MM.1S (cell line): ENCODE results near the gene MS4A4A.

ENCODE experiments used
- DNase-seq: peaks from one replicate; pipeline ENCODE4 v3.0.0-alpha.2; 2015
- H2AFZ ChIP-seq: fragments of 300-600 bp; sonication (generic); 2 replicates; pipeline ENCODE4 v1.6.0; 2016; ENCODE audit warnings: antibody characterized with exemption, low read length
- H3F3A ChIP-seq: fragments of 300-600 bp; sonication (generic); 2 replicates; pipeline ENCODE4 v1.6.1; 2016; ENCODE audit warnings: mild to moderate bottlenecking, antibody characterized with exemption, low read length, moderate library complexity, mixed read lengths; ENCODE audit not compliant: insufficient read depth
- H3K27ac ChIP-seq: fragments of 300-600 bp; sonication (generic); 2 replicates; pipeline ENCODE4 v1.5.1; 2016; ENCODE audit warnings: mild to moderate bottlenecking, low read length
- H3K27me3 ChIP-seq: fragments of 300-600 bp; sonication (generic); replicated peaks from 2 replicates; pipeline ENCODE4 v1.6.0; 2016; ENCODE audit warnings: low read length; ENCODE audit not compliant: insufficient read depth
- H3K36me3 ChIP-seq: fragments of 300-600 bp; sonication (generic); replicated peaks from 2 replicates; pipeline ENCODE4 v1.6.1; 2016; ENCODE audit warnings: mild to moderate bottlenecking, low read length, mixed read lengths; ENCODE audit not compliant: insufficient read depth
- H3K4me1 ChIP-seq: fragments of 300-600 bp; sonication (generic); 2 replicates; pipeline ENCODE4 v1.6.1; 2016; ENCODE audit warnings: low read length, mixed read lengths
- H3K4me2 ChIP-seq: fragments of 300-600 bp; sonication (generic); 2 replicates; pipeline ENCODE4 v1.6.0; 2016; ENCODE audit warnings: low read depth, low read length
- H3K4me3 ChIP-seq: fragments of 300-600 bp; sonication (generic); 2 replicates; pipeline ENCODE4 v1.5.1; 2016; ENCODE audit warnings: low read length, mixed read lengths
- H3K79me2 ChIP-seq: fragments of 300-600 bp; sonication (generic); 2 replicates; pipeline ENCODE4 v1.6.1; 2016; ENCODE audit warnings: mixed run types, low read length, mixed read lengths
- H3K9ac ChIP-seq: fragments of 300-600 bp; sonication (generic); 2 replicates; pipeline ENCODE4 v1.6.1; 2016; ENCODE audit warnings: low read length, mixed read lengths
- H3K9me2 ChIP-seq: fragments of 300-600 bp; sonication (generic); replicated peaks from 2 replicates; pipeline ENCODE4 v1.6.1; 2016; ENCODE audit warnings: mild to moderate bottlenecking, low read length, mixed read lengths; ENCODE audit not compliant: insufficient read depth
- H3K9me3 ChIP-seq: fragments of 300-600 bp; sonication (generic); replicated peaks from 2 replicates; pipeline ENCODE4 v1.6.1; 2016; ENCODE audit warnings: mild to moderate bottlenecking, low read length, mixed read lengths; ENCODE audit not compliant: insufficient read depth
- H4K20me1 ChIP-seq: fragments of 300-600 bp; sonication (generic); 2 replicates; pipeline ENCODE4 v1.6.1; 2016; ENCODE audit warnings: mild to moderate bottlenecking, low read length, moderate library complexity, mixed read lengths; ENCODE audit not compliant: insufficient read depth
- CTCF ChIP-seq: fragments of 300-600 bp; sonication (generic); IDR thresholded peaks from 2 replicates; pipeline ENCODE4 v1.5.1; 2016; ENCODE audit warnings: antibody characterized with exemption, low read length, mixed read lengths
- EZH2 ChIP-seq: fragments of 300-600 bp; sonication (generic); optimal IDR thresholded peaks from 2 replicates; pipeline ENCODE3; 2017; ENCODE audit warnings: low read depth, mild to moderate bottlenecking, antibody characterized with exemption, low read length, mixed read lengths
- EZH2phosphoT487 ChIP-seq: fragments of 300-600 bp; sonication (generic); IDR thresholded peaks from 2 replicates; pipeline ENCODE4 v1.6.1; 2018; ENCODE audit warnings: antibody characterized with exemption, low read length

MS4A4A gene

DNA sequence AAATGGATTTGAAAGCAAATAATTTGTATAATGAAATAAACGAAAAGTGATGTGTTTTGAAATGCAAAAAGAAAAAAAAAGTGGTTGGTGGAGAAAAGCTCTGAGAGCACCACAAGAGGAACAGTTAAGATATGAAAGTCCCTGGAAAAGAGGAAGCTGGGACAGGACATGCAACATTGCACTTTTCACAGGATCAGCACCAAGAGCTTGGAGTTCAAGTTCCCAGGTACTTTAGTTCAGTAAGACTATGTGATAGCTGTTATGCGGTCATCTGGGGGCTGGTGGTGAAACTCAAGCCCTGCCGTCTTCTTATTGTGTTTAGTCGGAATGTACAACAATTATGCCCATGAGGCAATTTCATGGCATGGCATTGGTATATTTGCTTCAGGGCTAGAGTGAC, 17.1 kb upstream of the MS4A4A start:
- no peaks in the 10 kb centered on the region for H4K20me1 ChIP-seq
- no peak for TF ChIP-seq EZH2
- TF ChIP-seq EZH2phosphoT487: no peak
- TF ChIP-seq CTCF: no peak
- DNase-seq: no peak

GRCh38 chr11:60264644-60265043, 15.8 kb upstream of the MS4A4A start:
- Histone ChIP-seq H4K20me1 (no peaks in the 10 kb centered on the region), H3F3A (no peaks in the 10 kb centered on the region), H3K27me3 (no peaks in the 10 kb centered on the region), H3K4me3 (no peak overlapping the region), H2AFZ (no peak overlapping the region), H3K27ac (no peak overlapping the region), H3K4me1 (no peaks in the 10 kb centered on the region), H3K36me3 (no peaks in the 10 kb centered on the region), H3K9me2 (no peaks in the 10 kb centered on the region), H3K9ac (no peak overlapping the region), H3K4me2 (no peak overlapping the region), H3K9me3 (no peaks in the 10 kb centered on the region), H3K79me2 (no peaks in the 10 kb centered on the region)
- no peak for DNase-seq
- no peak for TF ChIP-seq CTCF
- no peak for TF ChIP-seq EZH2
- no peak for TF ChIP-seq EZH2phosphoT487

More for the DNA sequence above, 17.1 kb upstream of the MS4A4A start:
- Histone ChIP-seq H3K27ac (no peak overlapping the region), H3K4me1 (no peaks in the 10 kb centered on the region), H3K27me3 (no peaks in the 10 kb centered on the region), H3K9me3 (no peaks in the 10 kb centered on the region), H3K9ac (no peak overlapping the region), H3K4me3 (no peak overlapping the region), H3F3A (no peaks in the 10 kb centered on the region), H3K9me2 (no peaks in the 10 kb centered on the region), H3K36me3 (no peaks in the 10 kb centered on the region), H3K79me2 (no peaks in the 10 kb centered on the region), H3K4me2 (no peak overlapping the region), H2AFZ (no peak overlapping the region)

DNA sequence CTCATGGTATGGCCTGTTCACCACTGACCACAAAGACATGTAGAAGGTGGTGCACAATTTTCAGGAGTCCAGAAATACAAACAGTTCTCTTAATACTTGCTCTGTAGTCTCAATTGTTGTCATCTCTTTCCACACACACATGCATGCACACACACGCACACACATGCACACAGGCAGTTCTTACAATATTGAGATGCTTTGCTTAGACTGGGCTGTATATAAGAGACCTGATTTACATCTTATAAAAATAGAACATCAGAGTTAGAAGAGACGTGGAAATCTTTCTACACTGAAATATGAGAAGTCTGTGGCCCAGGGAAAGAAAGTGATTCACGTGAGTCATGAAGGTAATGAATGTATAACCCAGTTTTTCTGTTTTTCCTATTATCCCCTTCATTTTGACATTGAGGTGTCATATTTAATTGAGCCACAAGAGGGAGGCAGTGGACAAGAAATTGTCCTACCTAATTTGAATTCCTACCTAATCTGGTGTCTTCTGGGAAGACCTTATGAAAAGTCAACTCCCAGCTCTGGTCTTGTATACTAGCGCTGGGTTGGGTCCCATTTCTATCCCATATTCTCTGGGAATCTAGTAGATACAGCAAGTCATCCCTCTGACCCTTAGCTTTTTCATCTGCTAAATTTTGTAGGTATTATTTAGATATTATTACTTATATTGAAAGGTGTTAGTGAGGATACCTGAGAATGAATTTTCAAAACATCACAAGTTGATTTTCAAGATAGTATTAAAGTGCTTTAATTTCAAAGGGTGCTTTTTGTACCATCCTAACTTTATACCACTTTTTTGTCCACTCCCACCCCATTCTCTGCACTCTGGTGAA, 14.9 kb upstream of the MS4A4A start:
- no peaks in the 10 kb centered on the region for H3K9me3 ChIP-seq
- no peaks in the 10 kb centered on the region for H3K36me3 ChIP-seq
- H3F3A ChIP-seq: no peaks in the 10 kb centered on the region
- no peaks in the 10 kb centered on the region for H3K79me2 ChIP-seq
- TF ChIP-seq EZH2 (no peak), CTCF (peak; percentile 76), EZH2phosphoT487 (no peak)
- DNase-seq: peak; percentile 38
- no peaks in the 10 kb centered on the region for H3K27me3 ChIP-seq
- no peaks in the 10 kb centered on the region for H3K4me1 ChIP-seq
- H3K9ac ChIP-seq: no peak overlapping the region
- H4K20me1 ChIP-seq: no peaks in the 10 kb centered on the region
- H3K27ac ChIP-seq: no peak overlapping the region
- H3K4me3 ChIP-seq: no peak overlapping the region
- no peaks in the 10 kb centered on the region for H3K9me2 ChIP-seq
- no peak overlapping the region for H3K4me2 ChIP-seq
- H2AFZ ChIP-seq: no peak overlapping the region
